Effector memory CD4-positive, alpha-beta T cell (primary cell): Measurements from ENCODE around the gene MS4A14.

Experiments used
- DNase-seq, 3 donors: peaks; one replicate each; pipeline ENCODE4 v3.0.0-alpha.2; 2020
- H3K27ac ChIP-seq: 2 replicates; pipeline ENCODE4 v1.7.0; 2013; ENCODE audit warnings: mild to moderate bottlenecking, low read length, moderate library complexity; ENCODE audit not compliant: insufficient read depth, poor library complexity, severe bottlenecking
- H3K27me3 ChIP-seq: replicated peaks from 2 replicates; pipeline ENCODE4 v1.7.0; 2013; ENCODE audit warnings: mild to moderate bottlenecking, low read length; ENCODE audit not compliant: insufficient read depth, control insufficient read depth, poor library complexity, severe bottlenecking
- H3K36me3 ChIP-seq: 2 replicates; pipeline ENCODE4 v1.7.0; 2013; ENCODE audit warnings: mild to moderate bottlenecking, low read length, moderate library complexity; ENCODE audit not compliant: control insufficient read depth, insufficient read depth
- H3K4me1 ChIP-seq: 2 replicates; pipeline ENCODE4 v1.7.0; 2013; ENCODE audit warnings: low read length, mild to moderate bottlenecking; ENCODE audit not compliant: control insufficient read depth, insufficient read depth, poor library complexity, severe bottlenecking
- H3K4me3 ChIP-seq: 2 replicates; pipeline ENCODE4 v1.7.0; 2013; ENCODE audit warnings: low read length, low read depth, mild to moderate bottlenecking; ENCODE audit not compliant: insufficient read depth, poor library complexity, severe bottlenecking
- H3K9me3 ChIP-seq: 2 replicates; pipeline ENCODE4 v1.7.0; 2013; ENCODE audit warnings: mild to moderate bottlenecking, low read length, moderate library complexity; ENCODE audit not compliant: control insufficient read depth

The MS4A14 gene

DNA sequence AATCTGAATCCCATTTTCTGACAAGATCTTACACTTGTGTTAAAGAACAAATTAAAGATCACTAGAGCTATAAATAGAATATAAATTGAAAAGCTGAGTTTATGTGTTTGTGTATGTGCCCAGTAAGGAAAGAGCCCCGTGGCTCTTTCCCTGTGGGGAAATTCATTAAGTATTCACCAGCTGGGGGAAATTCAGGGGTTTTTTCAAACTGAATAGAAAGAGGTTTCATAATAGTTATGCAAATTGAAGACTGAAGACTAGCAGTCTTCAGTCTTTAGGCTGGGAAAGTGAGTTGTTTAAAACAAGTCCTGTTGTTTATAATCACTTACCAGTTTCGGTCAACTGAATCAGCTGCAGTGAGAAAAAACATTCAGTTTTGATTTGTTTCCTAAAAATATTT is 29.2 kb upstream of the MS4A14 start:
- H3K4me3 ChIP-seq, result no peak overlapping the region
- H3K27me3 ChIP-seq, result peaks cover 3% of the 10 kb centered on the region
- no peaks in the 10 kb centered on the region for H3K4me1 ChIP-seq
- DNase-seq, result no peak
- no peaks in the 10 kb centered on the region for H3K9me3 ChIP-seq
- H3K27ac ChIP-seq, result no peak overlapping the region
- no peaks in the 10 kb centered on the region for H3K36me3 ChIP-seq

- Histone ChIP-seq H3K27ac (no peak overlapping the region), H3K4me3 (no peak overlapping the region), H3K36me3 (no peaks in the 10 kb centered on the region), H3K27me3 (peaks cover 3% of the 10 kb centered on the region), H3K9me3 (no peaks in the 10 kb centered on the region), H3K4me1 (no peaks in the 10 kb centered on the region)
- DNase-seq, result no peak
Observed at GRCh38 chr11:60367896-60368295, 28.4 kb upstream of the MS4A14 start.

DNA sequence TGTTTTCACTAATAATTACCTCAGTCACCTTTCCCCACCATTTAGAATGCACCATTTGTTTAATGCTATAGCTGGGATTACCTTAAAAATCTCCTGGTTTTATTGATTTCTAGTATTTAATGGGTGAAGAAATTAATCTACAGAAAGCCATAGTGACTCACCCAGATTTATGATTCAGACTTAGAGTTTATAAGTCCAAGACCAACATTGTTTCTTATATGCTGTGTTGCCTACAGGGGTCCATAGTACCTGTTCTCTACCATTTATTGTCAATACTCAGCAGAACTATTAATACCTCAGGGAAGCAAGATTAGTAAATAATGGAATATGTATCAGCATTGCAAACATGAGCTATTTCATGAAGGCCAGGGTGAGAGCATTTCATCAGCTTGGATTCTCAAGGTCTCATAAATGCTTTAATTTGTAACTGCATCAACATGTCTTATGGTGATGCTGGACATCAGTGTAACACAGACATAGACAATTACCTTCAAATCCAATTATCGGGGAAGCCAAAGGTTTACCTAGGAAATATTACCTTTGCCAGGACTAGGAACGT is 25.9 kb upstream of the MS4A14 start:
- no peaks in the 10 kb centered on the region for H3K9me3 ChIP-seq
- H3K4me1 ChIP-seq, result no peaks in the 10 kb centered on the region
- DNase-seq, result no peak
- H3K36me3 ChIP-seq, result no peaks in the 10 kb centered on the region
- H3K4me3 ChIP-seq, result no peak overlapping the region
- no peak overlapping the region for H3K27ac ChIP-seq
- H3K27me3 ChIP-seq, result no peaks in the 10 kb centered on the region

GRCh38 chr11:60370811-60371298 is 25.4 kb upstream of the MS4A14 start:
- Histone ChIP-seq H3K4me1 (no peaks in the 10 kb centered on the region), H3K27ac (no peak overlapping the region)
- DNase-seq, result no peak

DNA sequence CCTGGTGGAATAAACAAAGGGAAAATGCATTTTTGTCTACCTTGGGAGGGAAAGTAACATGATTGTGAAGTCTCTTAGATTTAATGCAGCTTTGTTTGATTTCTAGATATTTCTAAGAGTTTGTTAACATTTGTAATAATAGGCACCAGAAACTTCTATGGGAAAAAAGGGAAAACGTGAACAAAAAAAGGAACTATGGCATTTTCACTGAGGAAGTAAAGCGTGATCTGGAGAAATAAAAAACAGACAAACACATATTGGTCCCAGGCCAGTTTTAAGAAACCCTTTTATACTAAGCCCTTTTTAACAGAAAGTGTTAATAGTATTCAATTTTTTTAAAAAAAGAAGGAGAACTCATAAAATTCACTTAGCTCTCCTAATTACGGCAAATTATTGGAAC is 24.9 kb upstream of the MS4A14 start:
- H3K27ac ChIP-seq, result no peak overlapping the region
- no peaks in the 10 kb centered on the region for H3K4me1 ChIP-seq
- H3K27me3 ChIP-seq, result no peaks in the 10 kb centered on the region
- no peaks in the 10 kb centered on the region for H3K9me3 ChIP-seq
- H3K4me3 ChIP-seq, result no peak overlapping the region
- DNase-seq, result no peak
- H3K36me3 ChIP-seq, result no peaks in the 10 kb centered on the region

More at GRCh38 chr11:60370811-60371298, 25.4 kb upstream of the MS4A14 start:
- Histone ChIP-seq H3K36me3 (no peaks in the 10 kb centered on the region), H3K9me3 (no peaks in the 10 kb centered on the region), H3K27me3 (no peaks in the 10 kb centered on the region), H3K4me3 (no peak overlapping the region)

DNA sequence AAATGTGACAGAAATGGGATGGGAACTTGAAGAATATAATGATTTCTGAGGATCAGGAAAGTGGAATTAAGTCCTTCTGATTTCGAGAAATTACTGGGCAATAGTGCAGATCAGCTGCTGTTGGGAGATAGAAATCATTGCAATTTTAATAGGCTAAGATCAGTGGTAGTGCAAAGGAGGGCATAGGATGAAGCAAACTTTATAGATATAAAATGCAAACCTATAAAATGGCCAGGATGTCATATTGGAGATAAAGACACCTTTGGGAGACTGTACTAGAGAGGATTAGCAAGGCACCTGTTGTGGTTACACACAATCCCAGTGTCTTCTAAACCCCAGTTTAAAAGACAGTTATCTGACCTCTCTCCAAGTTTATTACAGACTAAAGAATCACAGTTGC is 24.4 kb upstream of the MS4A14 start:
- Histone ChIP-seq H3K4me3 (no peak overlapping the region), H3K36me3 (no peaks in the 10 kb centered on the region), H3K27ac (no peak overlapping the region), H3K4me1 (no peaks in the 10 kb centered on the region), H3K9me3 (no peaks in the 10 kb centered on the region), H3K27me3 (no peaks in the 10 kb centered on the region)
- DNase-seq, result no peak

GRCh38 chr11:60372767-60373166 is 23.5 kb upstream of the MS4A14 start:
- no peaks in the 10 kb centered on the region for H3K36me3 ChIP-seq
- no peak overlapping the region for H3K27ac ChIP-seq
- H3K9me3 ChIP-seq, result no peaks in the 10 kb centered on the region
- no peak for DNase-seq
- no peak overlapping the region for H3K4me3 ChIP-seq
- H3K27me3 ChIP-seq, result no peaks in the 10 kb centered on the region
- no peaks in the 10 kb centered on the region for H3K4me1 ChIP-seq

DNA sequence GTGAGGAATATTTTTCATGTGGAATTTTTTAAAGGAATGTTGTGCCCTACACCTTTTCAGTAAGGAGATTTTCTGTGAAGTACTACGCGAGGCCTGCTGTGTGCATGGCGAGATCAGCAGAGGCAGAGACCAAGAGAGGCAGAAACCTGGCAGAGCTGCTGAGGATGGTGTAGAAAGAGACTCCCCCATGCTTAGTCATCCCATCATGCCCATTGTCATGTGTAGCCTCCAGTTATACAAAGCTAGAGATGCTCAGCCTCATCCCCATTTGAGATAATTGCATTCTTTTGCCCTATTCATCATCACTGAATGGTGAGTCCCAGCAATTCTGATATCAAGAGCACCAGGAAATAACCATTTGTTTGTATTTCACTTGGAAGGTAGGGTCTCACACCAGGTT is 20.9 kb upstream of the MS4A14 start:
- no peaks in the 10 kb centered on the region for H3K36me3 ChIP-seq
- no peaks in the 10 kb centered on the region for H3K4me1 ChIP-seq
- no peaks in the 10 kb centered on the region for H3K27me3 ChIP-seq
- H3K4me3 ChIP-seq, result no peak overlapping the region
- H3K27ac ChIP-seq, result no peak overlapping the region
- DNase-seq, result no peak
- H3K9me3 ChIP-seq, result no peaks in the 10 kb centered on the region

DNA sequence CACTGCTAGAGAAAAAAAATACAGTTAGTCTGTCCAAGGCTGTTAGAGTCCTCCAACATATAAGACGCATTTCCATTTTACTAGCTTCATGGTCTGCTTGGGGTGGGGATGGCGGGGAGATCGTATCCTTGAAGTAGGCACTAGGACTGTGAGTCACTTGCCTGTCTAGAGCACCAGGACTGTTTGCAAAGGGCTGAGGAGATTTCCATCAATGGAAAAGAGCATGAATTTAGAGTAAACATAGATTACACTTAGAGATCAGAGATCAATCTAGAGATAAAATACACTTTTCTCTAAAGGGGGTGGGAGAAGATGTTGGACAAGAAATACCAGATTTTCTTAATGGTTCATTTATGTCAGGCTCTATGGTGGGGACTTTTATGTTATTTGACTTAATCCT is 19.7 kb upstream of the MS4A14 start:
- no peaks in the 10 kb centered on the region for H3K9me3 ChIP-seq
- H3K27ac ChIP-seq, result no peak overlapping the region
- H3K27me3 ChIP-seq, result peaks cover 2% of the 10 kb centered on the region
- no peak overlapping the region for H3K4me3 ChIP-seq
- H3K36me3 ChIP-seq, result no peaks in the 10 kb centered on the region
- no peaks in the 10 kb centered on the region for H3K4me1 ChIP-seq
- DNase-seq, result no peak

DNA sequence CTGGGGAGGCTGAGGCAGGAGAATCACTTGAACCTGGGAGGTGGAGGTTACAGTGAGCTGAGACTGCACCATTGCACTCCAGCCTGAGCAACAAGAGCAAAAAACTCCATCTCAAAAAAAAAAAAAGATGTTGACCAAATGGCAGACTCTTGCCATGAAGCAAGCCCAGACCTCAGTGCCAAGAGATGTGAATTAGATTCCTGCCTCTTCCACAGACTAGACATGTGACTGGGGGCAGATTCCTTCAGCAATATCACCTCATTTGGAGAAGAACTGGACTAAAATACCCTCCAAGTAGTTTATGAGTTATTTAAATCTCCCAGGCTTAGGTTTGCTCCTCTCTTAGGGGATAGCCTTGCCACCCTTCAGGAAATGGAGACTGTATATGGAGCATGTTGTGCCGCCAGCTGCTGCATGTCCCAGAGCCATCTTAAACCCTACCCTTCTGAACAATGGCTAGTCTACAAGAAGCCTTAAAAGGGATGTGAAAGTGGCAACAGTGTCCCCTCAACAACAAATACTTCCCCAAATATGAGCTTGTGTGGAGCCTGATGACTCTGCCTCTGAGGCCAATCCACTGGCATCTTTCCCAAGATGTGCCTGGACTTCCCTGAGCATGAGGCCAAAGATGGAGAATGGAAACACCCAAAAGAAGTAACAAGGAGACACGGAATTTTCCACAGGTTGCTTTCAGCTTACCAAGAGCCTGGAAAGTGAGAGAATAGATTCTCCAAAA is 18.7 kb upstream of the MS4A14 start:
- no peak overlapping the region for H3K4me3 ChIP-seq
- no peak for DNase-seq
- H3K27ac ChIP-seq, result no peak overlapping the region

More for the DNA sequence above, 18.7 kb upstream of the MS4A14 start:
- no peaks in the 10 kb centered on the region for H3K9me3 ChIP-seq
- peaks cover 4% of the 10 kb centered on the region for H3K27me3 ChIP-seq
- H3K36me3 ChIP-seq, result no peaks in the 10 kb centered on the region
- H3K4me1 ChIP-seq, result no peaks in the 10 kb centered on the region
